Measurements from ENCODE around the gene GET4. TPM values are rescaled to one million over a fixed set of nuclear protein-coding genes. Genes with fewer than 3 reads are reported as not detected.

Gene GET4
- polyA plus RNA-seq, 1 donor, result 76.0 TPM

DNA sequence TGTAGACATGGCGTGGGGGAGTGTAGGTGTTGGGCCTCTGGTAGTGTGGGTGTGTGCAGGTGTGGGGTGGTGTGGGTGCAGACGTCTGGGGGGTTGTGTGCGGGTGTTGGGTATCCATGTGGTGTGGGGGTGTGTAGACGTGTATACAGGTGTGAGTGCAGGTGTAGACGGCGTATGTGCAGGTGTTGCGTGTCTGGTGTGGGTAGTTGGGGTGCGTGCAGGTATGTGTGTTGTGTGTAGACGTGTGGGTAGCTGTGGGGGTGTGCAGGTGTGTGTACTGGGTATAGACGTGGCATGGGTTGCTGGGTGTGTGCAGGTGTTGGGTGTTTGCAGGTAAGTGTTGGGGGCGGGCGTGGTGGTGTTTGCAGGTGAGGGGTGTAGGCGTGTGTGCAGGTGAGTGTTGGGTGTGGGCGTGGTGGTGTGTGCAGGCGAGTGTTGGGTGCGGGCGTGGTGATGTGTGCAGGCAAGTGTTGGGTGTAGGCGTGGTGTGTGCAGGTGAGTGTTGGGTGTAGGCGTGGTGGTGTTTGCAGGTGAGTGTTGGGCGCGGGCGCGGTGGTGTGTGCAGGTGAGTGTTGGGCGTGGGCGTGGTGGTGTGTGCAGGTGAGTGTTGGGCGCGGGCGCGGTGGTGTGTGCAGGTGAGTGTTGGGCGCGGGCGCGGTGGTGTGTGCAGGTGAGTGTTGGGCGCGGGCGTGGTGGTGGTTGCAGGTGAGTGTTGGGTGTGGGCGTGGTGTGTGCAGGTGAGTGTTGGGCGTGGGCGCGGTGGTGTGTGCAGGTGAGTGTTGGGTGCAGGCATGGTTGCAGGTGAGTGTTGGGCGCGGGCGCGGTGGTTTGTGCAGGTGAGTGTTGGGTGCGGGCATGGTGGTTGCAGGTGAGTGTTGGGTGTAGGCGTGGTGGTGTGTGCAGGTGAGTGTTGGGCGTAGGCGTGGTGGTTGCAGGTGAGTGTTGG lies 16.6 kb downstream of the GET4 start:
- no CpG with 5 or more reads among the region's 48 CpGs for WGBS (ENCODE audit: insufficient coverage, low lambda C conversion rate)
- Histone ChIP-seq H3K27me3 (ENCODE audit: control insufficient read depth, insufficient read depth, low read length) (no peaks in the 10 kb centered on the region), H3K27ac (ENCODE audit: low read length) (no peak overlapping the region), H3K4me3 (ENCODE audit: low read length) (no peak overlapping the region), H3K9me3 (ENCODE audit: control insufficient read depth, low read depth, low read length) (peaks cover 53% of the 10 kb centered on the region), H3K36me3 (ENCODE audit: control insufficient read depth, insufficient read depth, low read length) (peaks cover 91% of the 10 kb centered on the region), H3K4me1 (ENCODE audit: control insufficient read depth, insufficient read depth, low read length) (peaks cover 2% of the 10 kb centered on the region)
- DNase-seq, result no peak

DNA sequence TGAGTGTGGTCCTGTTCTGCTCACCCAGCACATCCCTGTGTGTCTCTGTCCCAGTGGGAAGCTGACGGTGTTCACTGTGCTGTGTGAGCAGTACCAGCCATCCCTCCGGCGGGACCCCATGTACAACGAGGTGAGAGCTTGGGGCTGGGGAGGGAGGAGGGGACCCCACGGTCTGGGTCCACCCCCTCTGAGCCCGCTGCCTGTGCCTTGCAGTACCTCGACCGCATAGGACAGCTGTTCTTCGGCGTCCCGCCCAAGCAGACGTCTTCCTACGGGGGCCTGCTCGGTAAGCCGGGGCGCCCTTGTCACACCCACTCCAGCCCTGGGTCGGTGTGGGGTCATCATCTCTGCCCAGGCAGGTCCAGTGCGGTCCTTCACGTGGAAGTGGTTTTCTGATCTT lies 17.3 kb downstream of the GET4 start:
- Histone ChIP-seq H3K27ac (ENCODE audit: low read length) (no peak overlapping the region), H3K4me1 (ENCODE audit: control insufficient read depth, insufficient read depth, low read length) (peaks cover 2% of the 10 kb centered on the region), H3K4me3 (ENCODE audit: low read length) (no peak overlapping the region), H3K9me3 (ENCODE audit: control insufficient read depth, low read depth, low read length) (peaks cover 53% of the 10 kb centered on the region), H3K27me3 (ENCODE audit: control insufficient read depth, insufficient read depth, low read length) (no peaks in the 10 kb centered on the region), H3K36me3 (ENCODE audit: control insufficient read depth, insufficient read depth, low read length) (peaks cover 90% of the 10 kb centered on the region)
- no peak for DNase-seq
- no CpG with 5 or more reads among the region's 19 CpGs for WGBS (ENCODE audit: insufficient coverage, low lambda C conversion rate)

DNA sequence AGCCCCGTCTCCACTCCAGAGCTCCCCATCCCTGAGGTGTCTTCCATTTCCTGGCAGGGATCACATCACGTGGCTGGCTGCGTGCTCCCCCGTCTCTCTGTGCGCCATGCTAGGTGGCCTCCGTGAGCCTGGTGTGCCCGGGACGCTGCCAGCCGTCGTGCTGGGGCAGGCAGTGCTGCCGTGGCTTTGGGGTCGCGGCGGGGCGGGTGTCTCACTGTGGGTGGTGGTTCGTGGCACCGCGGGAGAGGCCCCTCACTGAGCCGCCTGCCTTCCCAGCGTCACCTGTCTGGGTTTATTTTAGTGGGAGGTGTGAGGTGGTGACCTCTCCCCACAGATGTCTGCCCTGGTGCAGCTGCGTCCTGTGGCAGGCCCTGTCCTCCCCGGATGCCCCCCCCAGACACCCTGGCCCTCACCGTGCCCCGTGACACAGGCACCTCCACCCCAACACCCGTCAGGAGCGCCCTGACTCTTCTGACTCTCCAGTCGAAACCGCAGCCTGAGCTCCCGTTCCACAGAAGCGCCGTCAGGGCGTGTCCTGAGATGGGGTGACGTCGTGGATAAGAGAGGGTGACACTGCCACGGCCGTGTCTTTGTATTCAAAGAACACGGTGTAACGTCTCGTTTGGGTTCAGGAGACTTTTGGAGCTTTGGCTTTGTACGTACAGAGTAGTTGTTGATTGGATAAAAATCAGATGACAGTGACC lies 18.0 kb downstream of the GET4 start:
- peaks cover 90% of the 10 kb centered on the region for H3K36me3 ChIP-seq (ENCODE audit: control insufficient read depth, insufficient read depth, low read length)
- 93% methylated on average over 4 of the region's 40 CpGs for WGBS (ENCODE audit: insufficient coverage, low lambda C conversion rate)
- H3K27me3 ChIP-seq (ENCODE audit: control insufficient read depth, insufficient read depth, low read length), result no peaks in the 10 kb centered on the region
- peaks cover 58% of the 10 kb centered on the region for H3K9me3 ChIP-seq (ENCODE audit: control insufficient read depth, low read depth, low read length)
- no peak overlapping the region for H3K4me3 ChIP-seq (ENCODE audit: low read length)
- H3K27ac ChIP-seq (ENCODE audit: low read length), result no peak overlapping the region
- H3K4me1 ChIP-seq (ENCODE audit: control insufficient read depth, insufficient read depth, low read length), result peaks cover 2% of the 10 kb centered on the region
- DNase-seq, result no peak

DNA sequence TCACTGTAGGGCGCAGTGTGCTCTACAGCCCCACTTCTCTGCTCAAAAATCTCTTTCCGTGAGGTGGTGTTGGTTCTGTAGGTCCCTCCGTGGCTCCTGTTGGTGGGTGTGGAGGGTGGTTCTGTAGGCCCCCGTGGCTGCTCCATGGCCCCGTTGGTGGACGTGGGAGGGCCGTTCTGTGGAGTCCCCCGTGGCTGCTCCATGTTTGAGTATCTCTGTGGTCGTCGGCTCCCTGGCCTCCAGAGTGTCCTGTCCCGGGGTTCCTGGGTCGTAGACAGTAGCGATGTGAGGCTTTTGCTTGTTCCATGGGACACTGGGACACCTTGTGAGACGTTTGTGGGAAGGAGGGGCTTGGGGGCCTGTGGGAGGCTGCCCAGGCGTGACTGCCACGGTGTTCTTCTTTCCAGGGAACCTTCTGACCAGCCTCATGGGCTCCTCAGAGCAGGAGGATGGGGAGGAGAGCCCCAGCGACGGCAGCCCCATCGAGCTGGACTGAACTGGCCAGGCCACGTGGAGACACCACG lies 18.6 kb downstream of the GET4 start:
- Histone ChIP-seq H3K4me3 (ENCODE audit: low read length) (no peak overlapping the region), H3K27me3 (ENCODE audit: control insufficient read depth, insufficient read depth, low read length) (no peaks in the 10 kb centered on the region), H3K36me3 (ENCODE audit: control insufficient read depth, insufficient read depth, low read length) (peaks cover 95% of the 10 kb centered on the region), H3K4me1 (ENCODE audit: control insufficient read depth, insufficient read depth, low read length) (peaks cover 2% of the 10 kb centered on the region), H3K27ac (ENCODE audit: low read length) (no peak overlapping the region), H3K9me3 (ENCODE audit: control insufficient read depth, low read depth, low read length) (peaks cover 58% of the 10 kb centered on the region)
- WGBS (ENCODE audit: insufficient coverage, low lambda C conversion rate), result 80% methylated on average over 2 of the region's 21 CpGs
- no peak for DNase-seq

DNA sequence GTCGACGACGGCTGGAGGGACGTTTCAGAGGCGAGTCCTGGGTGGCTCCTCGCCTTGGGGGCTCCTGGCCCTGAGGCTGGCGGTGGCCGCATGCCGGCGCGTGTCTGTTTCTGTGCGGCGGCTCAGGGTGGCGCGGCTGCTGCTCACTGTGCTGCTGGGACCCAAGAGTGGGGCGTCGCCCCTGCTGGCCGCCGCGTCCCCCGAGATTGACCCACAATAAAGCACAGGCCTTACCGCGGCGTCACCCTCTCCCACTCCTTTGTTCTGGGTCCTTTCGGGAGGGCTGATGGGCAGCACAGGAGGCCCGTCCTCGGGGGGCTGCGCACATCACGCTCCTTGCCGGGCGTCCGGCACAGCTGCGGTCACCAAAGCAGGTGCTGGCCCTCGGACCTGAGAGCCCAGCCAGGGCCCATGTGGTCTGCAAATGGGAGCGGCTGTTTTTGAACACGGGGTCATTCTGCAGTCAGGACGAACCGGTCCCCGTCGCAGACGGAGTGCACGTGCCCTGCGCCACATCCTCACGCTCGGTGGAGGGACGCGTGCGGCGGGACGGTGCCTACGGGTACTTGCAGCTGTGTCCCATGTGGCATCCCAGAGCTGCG lies 19.2 kb downstream of the GET4 start:
- no peak for DNase-seq
- H3K4me1 ChIP-seq (ENCODE audit: control insufficient read depth, insufficient read depth, low read length), result peaks cover 2% of the 10 kb centered on the region
- no peak overlapping the region for H3K4me3 ChIP-seq (ENCODE audit: low read length)
- WGBS (ENCODE audit: insufficient coverage, low lambda C conversion rate), result no CpG with 5 or more reads among the region's 52 CpGs
- no peaks in the 10 kb centered on the region for H3K27me3 ChIP-seq (ENCODE audit: control insufficient read depth, insufficient read depth, low read length)
- peaks cover 58% of the 10 kb centered on the region for H3K9me3 ChIP-seq (ENCODE audit: control insufficient read depth, low read depth, low read length)
- no peak overlapping the region for H3K27ac ChIP-seq (ENCODE audit: low read length)
- peaks cover 92% of the 10 kb centered on the region for H3K36me3 ChIP-seq (ENCODE audit: control insufficient read depth, insufficient read depth, low read length)

DNA sequence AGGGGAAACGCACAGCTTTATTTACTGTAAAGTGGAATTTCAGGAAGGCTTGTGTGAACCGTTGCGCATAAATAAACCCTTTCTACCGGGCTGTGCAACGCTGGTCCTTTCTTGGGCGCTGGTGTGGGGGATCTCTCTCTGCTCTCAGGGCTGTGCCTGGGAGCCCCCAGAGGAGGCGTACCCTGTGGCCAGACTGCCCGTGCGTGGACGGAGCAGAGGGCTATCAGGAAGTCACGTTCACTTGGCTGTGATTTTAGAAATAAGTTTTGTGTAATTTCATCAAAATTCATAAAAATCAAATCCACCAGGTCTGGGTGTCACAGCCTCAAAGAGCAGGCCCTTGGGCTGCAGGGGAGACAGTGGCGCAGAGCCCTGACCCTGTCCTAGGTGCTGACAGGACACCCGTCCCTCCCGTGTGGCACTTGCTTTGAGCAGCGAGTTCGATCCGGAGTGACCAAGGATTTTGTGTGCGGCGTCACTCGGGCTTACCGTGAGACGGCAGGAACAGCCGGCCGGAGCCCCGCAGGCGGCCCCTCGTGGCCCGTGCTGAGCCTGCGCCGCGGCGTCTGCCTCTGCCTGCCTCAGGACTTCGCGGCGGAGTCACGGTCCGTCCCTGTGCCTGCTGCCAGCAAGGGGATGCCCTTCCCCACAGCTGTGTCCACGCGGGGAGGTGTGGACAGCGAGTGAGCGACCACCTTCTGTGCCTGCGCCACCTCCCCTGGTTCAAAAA lies 20.2 kb downstream of the GET4 start:
- WGBS (ENCODE audit: insufficient coverage, low lambda C conversion rate), result no CpG with 5 or more reads among the region's 42 CpGs
- peaks cover 86% of the 10 kb centered on the region for H3K36me3 ChIP-seq (ENCODE audit: control insufficient read depth, insufficient read depth, low read length)
- H3K27ac ChIP-seq (ENCODE audit: low read length), result no peak overlapping the region
- no peak overlapping the region for H3K4me3 ChIP-seq (ENCODE audit: low read length)
- H3K27me3 ChIP-seq (ENCODE audit: control insufficient read depth, insufficient read depth, low read length), result no peaks in the 10 kb centered on the region
- H3K9me3 ChIP-seq (ENCODE audit: control insufficient read depth, low read depth, low read length), result peaks cover 54% of the 10 kb centered on the region
- peaks cover 9% of the 10 kb centered on the region for H3K4me1 ChIP-seq (ENCODE audit: control insufficient read depth, insufficient read depth, low read length)
- DNase-seq, result no peak

DNA sequence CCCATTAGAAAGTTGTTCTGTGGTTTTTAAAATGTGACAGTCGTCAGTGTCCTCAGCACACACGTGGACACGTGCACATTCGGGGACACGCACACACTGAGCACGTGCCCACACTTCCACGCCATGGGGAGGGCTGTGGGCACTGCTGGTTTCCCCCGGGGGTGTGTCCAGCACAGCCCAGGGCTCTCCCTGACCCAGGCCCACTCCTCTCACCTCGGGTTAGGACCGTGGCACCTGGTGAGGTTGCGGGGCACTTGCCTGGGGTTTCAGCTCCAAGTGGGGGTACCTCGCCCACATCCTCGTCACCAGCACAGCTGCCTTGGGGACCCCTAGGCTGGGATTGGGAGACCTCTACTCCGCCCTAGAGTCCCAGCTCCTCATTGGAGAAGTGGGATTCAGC lies 20.7 kb downstream of the GET4 start:
- no peak overlapping the region for H3K27ac ChIP-seq (ENCODE audit: low read length)
- no CpG with 5 or more reads among the region's 14 CpGs for WGBS (ENCODE audit: insufficient coverage, low lambda C conversion rate)
- H3K27me3 ChIP-seq (ENCODE audit: control insufficient read depth, insufficient read depth, low read length), result no peaks in the 10 kb centered on the region
- H3K9me3 ChIP-seq (ENCODE audit: control insufficient read depth, low read depth, low read length), result peaks cover 48% of the 10 kb centered on the region
- peaks cover 80% of the 10 kb centered on the region for H3K36me3 ChIP-seq (ENCODE audit: control insufficient read depth, insufficient read depth, low read length)
- DNase-seq, result no peak
- no peak overlapping the region for H3K4me3 ChIP-seq (ENCODE audit: low read length)
- H3K4me1 ChIP-seq (ENCODE audit: control insufficient read depth, insufficient read depth, low read length), result peaks cover 13% of the 10 kb centered on the region

DNA sequence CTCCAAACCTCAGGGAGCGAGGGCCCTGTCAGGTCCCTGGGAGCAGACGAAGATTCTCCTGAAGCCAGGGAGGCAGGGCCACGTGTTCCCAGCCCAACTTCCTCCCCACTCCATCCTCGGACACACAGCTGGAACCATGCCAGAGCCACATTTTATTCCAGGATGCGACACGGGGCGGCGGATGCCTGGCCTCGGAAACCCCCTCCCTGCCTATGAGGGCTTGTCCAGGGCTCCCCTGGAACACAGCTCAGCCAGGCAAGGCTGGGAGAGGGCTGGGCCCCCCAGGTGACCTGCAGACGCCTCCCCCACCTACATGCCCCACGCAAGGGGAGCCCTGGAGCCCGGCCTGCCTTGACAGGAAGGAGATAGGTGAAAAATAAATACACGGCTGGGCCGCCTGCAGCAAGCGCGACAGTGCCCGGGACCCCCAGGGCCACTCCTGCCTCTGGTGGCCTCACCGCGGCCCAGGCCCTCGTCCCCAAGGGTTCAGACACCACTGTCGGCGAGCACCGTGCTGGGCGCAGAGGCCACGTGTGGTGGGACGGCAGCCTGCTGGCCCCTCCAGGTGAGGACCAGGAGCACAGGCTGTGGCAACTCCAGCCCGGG lies 21.5 kb downstream of the GET4 start:
- no CpG with 5 or more reads among the region's 27 CpGs for WGBS (ENCODE audit: insufficient coverage, low lambda C conversion rate)
- no peaks in the 10 kb centered on the region for H3K27me3 ChIP-seq (ENCODE audit: control insufficient read depth, insufficient read depth, low read length)
- H3K9me3 ChIP-seq (ENCODE audit: control insufficient read depth, low read depth, low read length), result peaks cover 42% of the 10 kb centered on the region
- H3K4me3 ChIP-seq (ENCODE audit: low read length), result no peak overlapping the region
- DNase-seq, result peak; percentile 38 to 49
- peaks cover 13% of the 10 kb centered on the region for H3K4me1 ChIP-seq (ENCODE audit: control insufficient read depth, insufficient read depth, low read length)
- peaks cover 76% of the 10 kb centered on the region for H3K36me3 ChIP-seq (ENCODE audit: control insufficient read depth, insufficient read depth, low read length)
- no peak overlapping the region for H3K27ac ChIP-seq (ENCODE audit: low read length)

DNA sequence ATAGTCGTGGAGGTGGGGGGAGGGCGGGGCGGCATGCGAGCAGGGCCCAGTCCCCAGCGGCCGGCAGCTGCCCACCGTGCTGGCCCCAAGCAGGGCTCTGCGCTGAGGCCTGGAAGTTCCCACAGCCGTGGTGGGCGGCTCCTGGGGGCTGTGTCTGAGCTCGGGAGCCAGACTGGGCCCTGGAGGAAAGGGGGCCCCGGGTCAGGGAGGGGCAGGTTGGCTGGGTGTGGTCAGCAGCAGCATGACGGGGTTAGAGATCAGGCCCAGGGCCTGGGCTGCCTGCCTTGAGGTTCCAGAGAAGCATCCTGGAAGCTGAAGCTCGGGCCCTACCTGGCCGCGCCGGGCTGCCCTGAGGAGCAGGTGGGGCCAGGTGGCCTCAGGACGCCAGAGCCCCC lies 22.1 kb downstream of the GET4 start:
- no peaks in the 10 kb centered on the region for H3K27me3 ChIP-seq (ENCODE audit: control insufficient read depth, insufficient read depth, low read length)
- no peak for DNase-seq
- no peak overlapping the region for H3K4me3 ChIP-seq (ENCODE audit: low read length)
- WGBS (ENCODE audit: insufficient coverage, low lambda C conversion rate), result no CpG with 5 or more reads among the region's 18 CpGs
- peaks cover 13% of the 10 kb centered on the region for H3K4me1 ChIP-seq (ENCODE audit: control insufficient read depth, insufficient read depth, low read length)
- H3K27ac ChIP-seq (ENCODE audit: low read length), result no peak overlapping the region
- peaks cover 76% of the 10 kb centered on the region for H3K36me3 ChIP-seq (ENCODE audit: control insufficient read depth, insufficient read depth, low read length)
- H3K9me3 ChIP-seq (ENCODE audit: control insufficient read depth, low read depth, low read length), result peaks cover 36% of the 10 kb centered on the region
